GM19463 (cell line): ENCODE data around the gene TNIK.
A peak's percentile ranks its signal among the peaks of the same experiment; 100 is the strongest.

Source experiments
- ATAC-seq: cut with Tn5 transposase; IDR thresholded peaks from one replicate; pipeline ENCODE4 v1.9.1; 2021; ENCODE audit warnings: mild to moderate bottlenecking, moderate library complexity; ENCODE audit not compliant: unreplicated experiment

Gene TNIK

DNA sequence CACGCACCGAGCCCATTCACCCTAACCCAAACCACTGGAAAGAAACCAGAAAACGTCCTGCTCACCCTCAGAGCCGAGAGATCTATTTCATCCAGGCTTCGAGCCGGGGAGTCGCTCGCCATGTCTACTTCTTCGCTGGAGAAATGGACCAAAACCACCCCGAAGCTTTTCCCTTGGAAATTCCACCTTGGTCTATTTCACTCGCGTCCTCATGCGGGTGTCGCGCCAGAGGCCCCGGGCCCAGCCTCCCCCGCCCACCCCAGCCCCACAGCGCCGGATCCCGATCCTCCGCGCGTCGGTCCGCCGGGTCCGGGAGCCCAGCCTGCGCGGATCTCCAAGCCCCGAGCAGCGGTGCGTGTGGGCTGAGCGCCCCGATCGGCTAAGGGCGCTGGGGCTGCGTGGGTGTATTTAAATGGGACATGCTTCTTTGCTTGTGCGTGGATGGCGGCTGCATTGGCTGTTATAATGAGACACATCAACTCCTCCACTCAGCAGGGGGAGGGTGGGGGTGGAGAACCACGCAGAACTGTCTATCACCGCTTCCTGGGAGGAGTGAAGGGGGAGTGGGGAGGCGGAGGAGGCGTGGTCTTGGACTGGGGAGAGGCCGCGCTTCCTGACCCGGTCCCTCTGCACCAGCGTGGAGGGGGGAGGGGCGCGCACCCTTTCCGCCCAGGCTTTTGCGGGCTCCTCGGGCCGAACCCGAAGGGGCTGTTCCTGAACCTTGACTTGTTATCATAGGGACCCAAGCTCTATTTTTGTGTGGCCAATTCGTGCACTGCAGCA lies at the start of gene TNIK:
TNIK (minus strand) TSS at position 464 of the 783 bp plus-strand sequence; CDS start at position 122, 342 bp downstream.
- peak; percentile 78 for ATAC-seq

DNA sequence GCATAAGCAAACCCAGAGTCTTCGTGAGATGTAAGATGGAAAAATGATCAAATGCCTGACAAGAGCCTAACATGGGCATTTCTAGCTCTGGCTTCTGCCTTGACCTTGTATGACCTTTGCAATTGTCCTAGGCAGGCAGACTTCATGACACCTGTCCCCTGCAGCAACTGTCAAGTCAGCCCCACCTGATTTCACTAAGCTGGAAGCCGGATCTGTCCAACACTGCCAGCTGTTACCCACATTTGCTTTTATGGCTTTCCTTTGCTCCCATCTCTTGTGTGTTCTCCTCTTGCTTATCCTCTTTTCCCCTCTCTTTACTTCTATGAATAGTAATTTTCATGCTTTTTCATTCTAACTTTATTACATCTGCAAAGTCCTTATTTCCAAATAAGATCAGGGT lies 48.5 kb upstream of the TNIK start:
- no peak for ATAC-seq

DNA sequence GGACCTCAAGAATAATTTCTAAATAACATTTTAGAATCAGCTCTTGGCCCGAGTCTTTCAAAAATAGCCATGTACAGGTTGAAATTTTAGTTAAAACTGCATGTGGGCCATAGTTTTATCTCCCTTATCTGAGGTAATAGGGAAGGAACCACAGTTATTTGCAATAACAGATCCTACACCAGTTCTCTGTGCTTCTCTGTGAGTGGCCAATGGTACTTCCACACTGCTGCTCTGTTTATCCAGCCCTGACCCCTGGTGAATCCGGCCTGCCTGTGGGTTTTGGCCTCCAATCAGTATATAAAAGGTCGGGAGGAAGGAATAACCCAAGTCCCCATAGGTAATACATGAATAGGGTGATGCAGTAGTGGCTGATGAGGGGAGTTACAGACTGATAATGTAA lies 48.0 kb upstream of the TNIK start:
- ATAC-seq, result no peak

DNA sequence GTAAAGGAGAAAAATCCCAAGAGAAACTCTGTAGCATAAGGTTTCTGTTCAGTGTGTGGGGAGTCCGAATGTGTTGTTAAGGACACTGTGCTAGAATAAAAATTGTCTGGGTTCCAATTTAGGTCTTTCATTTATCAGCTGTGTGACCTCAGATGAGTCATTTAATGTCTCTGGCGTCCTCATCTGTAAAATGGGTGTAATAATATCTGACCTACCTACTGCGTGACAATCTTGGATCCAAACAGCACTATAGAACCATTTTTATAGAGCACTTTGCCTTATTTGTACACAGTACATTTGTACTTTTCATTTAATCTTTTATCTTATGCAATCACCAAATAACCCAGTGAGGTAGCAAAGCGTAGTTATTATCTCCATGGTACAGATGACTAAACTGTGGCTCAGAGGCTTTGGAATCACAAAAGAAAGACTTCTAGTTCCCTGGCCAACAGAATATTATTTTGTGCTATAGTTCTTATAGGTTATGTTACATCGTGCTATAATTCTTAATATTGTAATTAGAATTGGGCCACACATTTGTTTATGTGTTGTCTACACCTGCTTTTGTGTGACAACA lies 46.6 kb upstream of the TNIK start:
- no peak for ATAC-seq

DNA sequence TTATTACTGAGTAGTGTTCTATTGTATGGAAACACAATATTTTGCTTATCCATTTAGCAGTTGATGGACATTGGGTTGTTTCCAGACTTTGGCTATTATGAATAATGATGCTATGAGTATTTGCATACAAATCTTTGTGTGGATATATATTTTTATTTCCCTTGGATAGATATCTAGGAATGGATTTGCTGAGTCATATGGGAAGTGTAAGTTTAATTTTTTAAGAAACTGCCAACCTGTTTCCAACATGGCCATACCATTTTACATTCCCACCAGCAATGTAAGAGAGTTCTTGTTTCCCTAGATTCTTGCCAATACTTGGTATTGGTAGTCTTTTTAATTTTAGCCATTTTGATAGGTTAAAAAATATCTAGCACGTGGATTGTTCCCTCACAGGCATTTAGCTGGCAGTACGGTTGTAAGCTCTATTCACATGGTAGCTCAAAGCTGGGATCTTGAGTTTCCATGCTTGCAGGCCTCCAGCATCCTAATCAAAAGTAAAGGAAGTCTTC lies 45.7 kb upstream of the TNIK start:
- no peak for ATAC-seq

DNA sequence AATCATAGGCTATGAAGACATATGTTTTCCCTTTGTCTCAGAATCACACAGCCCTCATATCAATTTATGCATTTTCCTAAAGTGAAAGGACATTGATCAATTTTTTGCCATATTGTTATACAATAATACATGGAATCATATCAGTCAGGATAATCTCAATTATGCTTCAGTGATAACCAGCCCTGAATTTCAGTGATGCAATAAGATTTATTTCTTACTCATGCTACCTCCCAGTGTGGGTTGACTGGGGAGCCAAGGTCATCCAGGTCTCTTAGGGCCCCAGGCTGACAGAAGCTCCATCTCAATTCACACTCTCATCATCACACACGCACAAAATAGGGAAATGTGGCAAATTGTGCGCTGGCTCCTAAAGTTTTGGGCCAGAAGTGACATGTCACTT lies 44.2 kb upstream of the TNIK start:
- no peak for ATAC-seq

DNA sequence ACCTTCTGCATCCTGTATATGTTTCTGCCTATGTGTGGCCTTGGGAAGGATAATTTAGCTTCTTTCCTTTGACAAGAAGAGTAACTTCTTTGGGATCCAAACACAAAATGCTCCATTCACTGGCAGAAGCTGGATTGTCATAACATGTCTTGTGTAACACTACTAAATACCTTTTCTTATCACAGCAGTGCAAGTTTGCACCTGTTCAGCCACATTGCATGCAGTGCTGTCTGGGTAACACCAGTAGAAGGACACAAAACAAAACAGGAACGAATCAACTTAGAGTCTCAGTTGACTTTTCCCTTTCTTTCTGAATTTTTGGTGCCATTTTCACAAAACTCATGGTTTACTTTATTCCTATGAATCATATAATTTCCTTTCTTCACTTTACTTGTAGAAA lies 43.6 kb upstream of the TNIK start:
- ATAC-seq, result no peak

DNA sequence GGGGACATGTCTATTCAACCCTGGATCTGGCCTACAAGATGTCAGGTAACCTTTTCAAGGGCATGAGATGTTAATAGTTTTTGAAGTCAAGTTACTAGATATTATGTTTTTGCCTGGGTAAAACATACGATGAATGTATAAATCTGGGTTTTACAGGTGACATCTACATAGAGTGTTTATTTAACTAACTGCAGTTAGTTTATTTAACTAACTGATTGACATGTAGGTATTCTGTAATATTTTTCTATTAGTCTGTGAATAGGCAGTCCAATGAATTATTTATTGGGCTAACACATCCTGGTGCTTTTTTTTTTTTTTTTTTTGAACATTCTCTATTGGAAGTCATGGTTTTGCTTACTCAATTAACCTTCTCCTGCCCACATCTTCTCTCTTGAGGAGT lies 38.7 kb upstream of the TNIK start:
- no peak for ATAC-seq

DNA sequence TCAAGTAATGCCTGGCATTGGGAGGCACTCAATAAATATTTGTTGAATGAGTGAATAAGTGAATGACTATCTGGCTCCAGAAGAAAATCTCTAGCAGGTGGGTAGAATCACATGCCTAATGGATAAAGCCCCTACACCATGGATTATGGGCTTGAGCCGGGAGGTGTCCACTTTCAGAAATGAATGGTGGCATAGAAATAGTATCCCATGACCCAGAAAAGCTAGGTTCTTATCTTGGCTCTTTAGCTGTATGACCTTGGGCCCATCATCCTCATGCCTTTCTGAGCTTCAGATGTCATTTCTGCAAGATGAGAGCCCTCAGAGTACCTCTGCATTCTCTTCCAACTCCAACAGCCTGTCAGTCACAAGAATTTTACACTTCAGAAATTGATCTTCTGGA lies 37.3 kb upstream of the TNIK start:
- no peak for ATAC-seq

DNA sequence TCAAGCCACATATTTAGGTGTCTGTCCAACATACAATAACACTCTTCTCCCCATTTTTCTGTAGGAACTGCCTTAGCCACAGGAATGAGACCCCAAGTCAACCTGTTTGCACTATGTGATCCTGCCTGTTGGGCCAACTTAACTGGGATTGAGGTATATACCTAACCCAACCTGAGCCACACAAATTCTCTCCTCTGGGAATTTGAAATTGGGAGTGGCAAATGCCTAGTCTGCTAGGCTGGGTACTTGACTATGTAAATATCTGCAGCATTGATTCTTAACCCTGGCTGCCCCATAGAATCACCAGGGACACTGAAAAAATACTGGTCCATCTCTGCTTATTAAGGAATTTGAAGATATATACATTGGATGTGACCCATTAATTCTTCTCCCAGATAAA lies 35.2 kb upstream of the TNIK start:
- no peak for ATAC-seq

DNA sequence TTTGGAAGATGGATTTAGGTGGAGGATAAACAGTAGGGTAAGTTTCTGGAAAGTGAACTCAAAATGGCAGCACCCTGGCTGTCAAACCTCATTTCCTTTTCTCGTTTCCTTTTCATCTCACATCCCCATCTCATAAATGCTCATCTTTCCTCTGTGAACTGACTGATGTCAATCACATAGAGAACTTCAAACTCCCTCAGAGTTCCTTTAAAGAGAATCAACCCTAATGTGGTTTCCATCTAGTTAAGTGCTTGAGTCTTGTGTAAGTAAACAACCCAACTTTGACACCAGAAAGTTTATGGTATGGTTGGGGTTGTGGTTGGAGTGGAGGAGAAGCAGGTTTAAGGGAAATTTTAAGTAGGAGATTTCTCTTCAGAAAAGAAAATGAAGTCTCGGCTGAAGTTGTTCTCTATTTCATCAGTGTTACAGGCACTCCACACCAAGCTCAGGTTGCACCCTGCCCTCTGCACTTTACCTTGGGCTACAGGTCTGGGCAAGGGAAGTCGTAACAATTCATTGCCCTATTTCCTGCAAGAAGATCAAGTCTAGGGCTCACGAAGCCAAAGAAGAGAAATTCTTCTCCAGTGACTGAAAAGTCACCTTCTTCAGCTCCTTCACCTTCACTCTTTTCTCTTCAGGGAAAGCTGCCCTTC lies 34.4 kb upstream of the TNIK start:
- ATAC-seq, result no peak

DNA sequence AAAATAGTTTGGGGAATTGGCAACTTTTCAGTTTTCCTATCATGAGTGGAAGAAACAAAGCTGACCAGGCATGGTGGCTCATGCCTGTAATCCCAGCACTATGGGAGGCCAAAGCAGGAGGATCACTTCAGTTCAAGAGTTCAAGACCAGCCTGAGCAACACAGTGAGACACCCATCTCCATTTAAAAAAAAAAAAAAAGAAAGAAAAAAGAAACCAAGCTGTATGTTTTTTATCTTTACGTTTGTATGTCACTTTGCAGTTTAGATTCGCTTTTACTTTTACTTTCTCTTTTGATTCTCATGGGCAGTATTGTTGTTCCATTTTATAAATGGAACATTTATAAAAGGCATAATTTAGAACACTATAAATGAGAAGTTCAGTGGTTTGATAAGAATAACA lies 31.2 kb upstream of the TNIK start:
- no peak for ATAC-seq

DNA sequence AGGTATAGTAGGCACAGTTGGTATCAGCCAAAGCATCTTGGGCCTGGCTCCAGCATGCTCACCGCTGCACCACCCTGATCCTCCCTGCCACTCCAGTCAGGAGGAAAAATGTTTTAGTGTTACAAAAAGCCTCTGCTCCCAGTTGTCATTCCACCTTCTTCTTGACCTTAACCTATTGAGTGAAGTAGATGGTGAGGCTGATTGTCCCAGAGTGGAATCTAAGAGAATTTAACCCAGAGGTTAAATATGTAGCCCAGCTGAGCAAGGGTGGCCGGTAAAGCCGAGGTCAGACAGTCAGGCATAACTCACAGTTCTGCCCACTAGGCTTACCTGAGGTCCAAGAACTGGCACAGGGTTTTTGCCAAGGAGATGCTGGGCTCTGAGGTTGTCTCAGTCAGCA lies 30.7 kb upstream of the TNIK start:
- ATAC-seq, result no peak

DNA sequence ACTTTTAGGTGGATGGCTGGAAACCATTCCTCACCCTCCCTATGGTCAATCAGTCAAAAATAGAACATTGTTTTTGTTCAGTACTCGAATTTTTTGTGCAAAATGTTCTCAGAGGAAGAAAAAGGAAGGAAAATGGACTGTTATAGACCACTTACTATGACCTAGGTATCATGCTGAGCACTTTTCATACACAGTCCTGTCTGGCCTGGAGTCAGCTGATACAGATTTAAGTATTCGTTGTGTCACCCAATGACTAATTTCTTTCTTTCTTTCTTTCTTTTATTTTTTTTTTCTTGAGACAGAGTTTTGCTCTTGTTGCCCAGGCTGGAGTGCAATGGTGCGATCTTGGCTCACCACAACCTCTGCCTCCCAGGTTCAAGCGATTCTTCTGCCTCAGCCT lies 29.1 kb upstream of the TNIK start:
- ATAC-seq, result no peak

DNA sequence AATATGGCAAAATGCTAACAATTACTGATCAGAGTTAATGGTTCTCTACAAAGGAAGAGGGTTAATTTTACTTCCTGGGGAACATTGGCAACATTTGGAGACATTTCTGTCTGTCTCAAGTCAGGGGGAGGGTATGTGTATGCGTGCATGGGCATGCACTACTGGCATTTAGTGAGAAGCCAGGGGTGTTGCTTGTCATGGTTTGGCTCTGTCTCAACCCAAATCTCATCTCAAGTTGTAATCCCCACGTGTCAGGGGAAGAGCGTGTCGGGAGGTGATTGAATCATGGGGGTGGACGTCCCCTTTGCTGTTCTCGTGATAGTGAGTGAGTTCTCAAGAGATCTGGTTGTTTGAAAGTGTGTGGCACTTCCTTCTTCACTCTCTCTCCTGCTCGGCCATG lies 28.3 kb upstream of the TNIK start:
- no peak for ATAC-seq

DNA sequence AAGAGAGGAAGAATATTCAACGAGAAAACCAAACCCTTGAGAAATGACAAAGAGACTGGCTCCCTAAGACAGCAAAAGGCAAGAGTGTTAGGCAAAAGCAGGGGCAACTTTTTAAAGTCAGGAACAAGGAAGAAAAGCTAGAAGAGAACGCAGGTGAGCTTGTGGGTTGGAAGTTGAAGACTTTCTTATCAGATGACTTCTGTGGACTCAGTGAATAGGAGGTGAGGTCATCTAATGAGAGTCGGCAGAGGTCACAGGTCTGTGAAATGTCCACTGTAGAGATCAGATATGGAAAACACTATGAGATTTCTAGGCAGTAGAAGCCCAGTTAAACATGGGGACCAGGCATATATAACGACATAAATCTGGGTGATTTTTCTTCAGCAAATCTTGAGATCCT lies 27.2 kb upstream of the TNIK start:
- no peak for ATAC-seq

DNA sequence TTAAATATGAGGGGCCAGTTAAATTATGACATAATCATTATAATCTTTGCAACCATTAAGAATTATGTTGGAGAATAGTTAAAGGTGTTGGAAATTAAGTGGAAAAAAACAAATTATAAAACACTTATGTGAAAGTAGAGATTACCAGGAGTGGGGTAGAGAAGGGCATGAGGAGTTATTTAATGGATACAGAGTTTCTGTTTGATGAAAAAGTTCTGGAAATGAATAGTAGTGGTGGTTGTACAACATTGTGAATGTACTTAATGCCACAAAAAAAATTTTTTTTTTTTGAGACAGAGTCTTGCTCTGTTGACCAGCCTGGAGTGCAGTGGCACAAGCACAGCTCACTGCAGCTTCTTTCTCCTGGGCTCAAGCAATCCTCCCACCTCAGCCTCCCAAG lies 25.1 kb upstream of the TNIK start:
- no peak for ATAC-seq

DNA sequence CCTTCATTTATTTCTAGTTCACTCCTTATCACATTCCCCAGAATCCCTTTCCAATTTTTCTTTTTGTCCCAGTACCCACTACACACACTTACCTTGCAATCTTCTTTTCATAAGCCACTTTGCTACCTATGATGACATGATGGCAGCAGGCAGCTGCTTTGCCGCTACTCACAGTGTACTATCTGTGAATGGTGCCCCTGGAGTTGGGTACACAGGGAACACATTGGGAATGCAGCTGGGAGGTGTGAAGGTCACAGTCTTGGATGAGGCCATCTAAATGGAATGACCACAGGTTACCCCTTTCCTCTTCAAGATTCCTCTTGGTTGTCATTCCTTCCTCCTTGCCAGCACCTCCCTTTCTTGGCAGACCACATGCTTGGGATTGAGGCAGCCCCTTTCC lies 20.8 kb upstream of the TNIK start:
- peak; percentile 7 for ATAC-seq

DNA sequence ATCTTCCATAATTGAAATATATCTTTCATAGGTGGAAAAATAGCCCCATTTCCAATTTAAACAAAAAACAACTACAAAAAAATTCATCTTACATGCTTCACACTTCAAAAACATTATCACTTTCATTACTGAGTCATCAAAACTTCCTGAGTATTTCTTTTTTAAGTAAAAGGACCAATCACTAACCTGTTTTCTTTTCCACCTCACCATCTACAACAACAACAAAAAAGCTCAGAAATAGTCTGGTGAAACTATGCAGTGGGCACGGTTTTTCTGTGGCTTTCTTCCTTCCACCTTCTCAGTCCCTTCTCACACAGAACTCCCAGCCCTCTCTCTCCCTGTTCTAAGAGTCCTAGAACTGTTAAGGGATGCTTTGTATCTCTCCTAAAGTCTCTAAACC lies 20.3 kb upstream of the TNIK start:
- ATAC-seq, result peak; percentile 88

DNA sequence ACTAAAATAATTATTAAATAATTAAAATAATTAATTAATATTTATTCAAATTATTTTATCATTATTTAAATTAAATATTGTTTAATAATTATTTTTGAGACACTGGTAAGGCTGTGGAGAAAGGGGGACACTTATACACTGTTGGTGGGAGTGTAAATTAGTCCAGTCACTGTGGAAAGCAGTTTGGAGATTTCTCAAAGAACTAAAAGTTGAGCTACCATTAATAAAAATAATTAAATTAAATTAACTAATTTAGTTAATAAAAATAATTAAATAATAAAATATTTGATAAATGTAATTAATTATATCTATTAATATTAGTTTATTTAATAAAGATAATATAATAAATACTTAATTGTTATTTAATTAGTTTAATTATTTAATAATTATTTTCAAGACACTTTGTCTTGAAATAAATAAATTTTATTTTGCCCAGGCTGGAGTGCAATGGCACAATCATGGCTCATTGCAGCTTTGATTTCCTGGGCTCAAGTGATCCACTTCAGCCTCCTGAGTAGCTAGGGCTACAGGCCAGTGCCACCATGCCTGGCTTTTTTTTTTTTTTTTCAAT lies 16.4 kb upstream of the TNIK start:
- no peak for ATAC-seq

DNA sequence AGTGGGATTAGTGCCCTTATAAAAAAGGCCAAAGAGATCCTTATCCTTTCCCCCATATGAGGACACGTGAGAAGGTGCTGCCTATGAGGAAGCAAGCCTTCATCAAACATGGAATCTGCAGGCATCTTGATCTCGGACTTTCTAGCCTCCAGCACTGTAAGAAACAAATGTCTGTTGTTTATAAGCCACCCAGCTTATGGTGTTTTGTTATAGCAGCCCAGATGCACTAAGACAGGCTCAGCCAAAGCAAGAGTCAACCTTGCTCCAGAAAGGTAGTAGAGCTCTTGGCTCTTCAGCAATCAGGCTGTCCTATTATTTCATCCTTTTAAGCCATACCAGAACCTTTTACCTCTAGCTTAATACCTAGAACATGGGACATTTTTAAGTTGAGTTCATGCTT lies 12.3 kb upstream of the TNIK start:
- ATAC-seq, result no peak

DNA sequence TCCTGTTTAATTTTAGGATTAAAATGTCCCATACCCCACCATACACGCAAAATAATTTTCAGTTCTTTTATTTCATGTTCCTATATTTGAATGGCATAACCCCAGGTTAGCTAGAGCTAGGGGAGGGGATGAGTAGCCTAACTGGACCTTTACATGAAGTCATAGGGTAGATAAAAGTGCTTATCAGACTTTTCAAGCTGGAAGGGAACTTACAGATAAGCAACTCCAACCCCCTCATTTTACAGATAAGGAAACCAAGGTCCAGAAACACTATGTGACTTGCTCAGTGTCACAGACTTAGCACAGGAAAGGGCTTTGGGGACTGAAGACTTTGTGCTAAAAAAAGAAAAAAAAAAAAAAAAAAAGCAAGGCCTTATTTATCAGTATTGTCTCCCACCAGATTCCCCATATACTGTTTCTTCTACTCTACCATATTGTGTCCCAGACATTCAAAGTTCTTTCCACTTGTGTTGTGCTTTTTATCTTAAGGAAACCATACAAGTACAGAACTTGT lies 10.6 kb upstream of the TNIK start:
- no peak for ATAC-seq
